HepG2 (cell line): ENCODE data around the gene BSG. TPM values are rescaled to one million over a fixed set of nuclear protein-coding genes. Genes with fewer than 3 reads are reported as not detected.

Experiments
- CERS6 ChIP-seq: sonication (generic); formaldehyde crosslinking; IDR thresholded peaks from 2 replicates; pipeline ENCODE4 v1.5.0; 2020; ENCODE audit warnings: missing genetic modification reagents
- DBP ChIP-seq: sonication (generic); formaldehyde crosslinking; IDR thresholded peaks from 2 replicates; pipeline ENCODE4 v1.4.0; 2020; ENCODE audit warnings: missing genetic modification reagents; ENCODE audit errors: not compliant biosample characterization
- E2F5 ChIP-seq: sonication (generic); formaldehyde crosslinking; conservative IDR thresholded peaks from 2 replicates; pipeline ENCODE4 v1.4.0; 2020; ENCODE audit warnings: missing genetic modification reagents
- ERF ChIP-seq: IDR thresholded peaks from 2 replicates; pipeline ENCODE4 v1.6.1; 2018; ENCODE audit warnings: missing biosample characterization, missing genetic modification reagents
- GATA4 ChIP-seq: sonication (generic); IDR thresholded peaks from 2 replicates; pipeline ENCODE4 v1.6.1; 2016; ENCODE audit warnings: antibody characterized with exemption, low read depth, borderline replicate concordance
- HIVEP1 ChIP-seq: sonication (generic); formaldehyde crosslinking; IDR thresholded peaks from 2 replicates; pipeline ENCODE4 v1.4.0; 2020; ENCODE audit warnings: mild to moderate bottlenecking, missing genetic modification reagents
- KDM6A ChIP-seq: IDR thresholded peaks from 2 replicates; pipeline ENCODE4 v1.6.1; 2016; ENCODE audit warnings: low read depth
- NPAS2 ChIP-seq: sonication (generic); formaldehyde crosslinking; IDR thresholded peaks from 2 replicates; pipeline ENCODE4 v1.8.0; 2022; ENCODE audit warnings: mild to moderate bottlenecking, missing genetic modification reagents, borderline replicate concordance
- PBX3 ChIP-seq: sonication (generic); formaldehyde crosslinking; IDR thresholded peaks from 2 replicates; pipeline ENCODE4 v1.8.1; 2023; ENCODE audit warnings: missing genetic modification reagents, inconsistent platforms, borderline replicate concordance
- SIN3B ChIP-seq: fragments of 150-350 bp; IDR thresholded peaks from 2 replicates; pipeline ENCODE4 v1.6.1; 2014; ENCODE audit warnings: low read length
- SP140L ChIP-seq: sonication (generic); formaldehyde crosslinking; IDR thresholded peaks from 2 replicates; pipeline ENCODE4 v1.4.0; 2020; ENCODE audit warnings: missing genetic modification reagents, borderline replicate concordance
- YY1 ChIP-seq: IDR thresholded peaks from 2 replicates; pipeline ENCODE4 v1.6.1; 2011; ENCODE audit warnings: low read length, low read depth, moderate library complexity, mild to moderate bottlenecking; ENCODE audit not compliant: insufficient read depth, insufficient replicate concordance
- ZBTB10 ChIP-seq: sonication (generic); formaldehyde crosslinking; IDR thresholded peaks from 2 replicates; pipeline ENCODE4 v1.4.0; 2020; ENCODE audit warnings: missing genetic modification reagents, borderline replicate concordance
- ZBTB33 ChIP-seq: sonication (generic); formaldehyde crosslinking; IDR thresholded peaks from 2 replicates; pipeline ENCODE4 v1.4.0; 2020; ENCODE audit warnings: missing genetic modification reagents
- ZBTB34 ChIP-seq: sonication (generic); formaldehyde crosslinking; IDR thresholded peaks from 2 replicates; pipeline ENCODE4 v1.8.0; 2022; ENCODE audit warnings: mild to moderate bottlenecking, missing genetic modification reagents
- ZNF510 ChIP-seq: sonication (generic); formaldehyde crosslinking; IDR thresholded peaks from 2 replicates; pipeline ENCODE4 v1.4.0; 2020; ENCODE audit warnings: low read depth, mild to moderate bottlenecking, missing genetic modification reagents
- ZNF552 ChIP-seq: sonication (generic); formaldehyde crosslinking; IDR thresholded peaks from 2 replicates; pipeline ENCODE4 v1.9.0; 2022; ENCODE audit warnings: missing genetic modification reagents, mild to moderate bottlenecking, borderline replicate concordance
- ZNF557 ChIP-seq: sonication (generic); formaldehyde crosslinking; IDR thresholded peaks from 2 replicates; pipeline ENCODE4 v1.4.0; 2020; ENCODE audit warnings: missing genetic modification reagents
- polyA plus RNA-seq, 8 experiments: library from polyadenylated mRNA; depleted of rRNA in 3 of 8; stranded (reverse) in 7 of 8; unstranded in 1 of 8; fragments of >200 nt; fragmentation: Illumina TruSeq in 4 of 8; extraction: Trizol in 4 of 8; gene quantifications; 2 replicates each; pipeline versions ENCODE4 v1.2.1 to v1.2.3, GENCODE V29; 2011 to 2016; ENCODE audit warnings: low read depth in 4 of 8, missing spikeins in 1 of 8, mixed read lengths in 1 of 8; ENCODE audit not compliant: insufficient read depth in 1 of 8
- total RNA-seq, 5 experiments: library from RNA; depleted of rRNA; stranded (reverse); fragments of >200 nt; fragmentation: Illumina TruSeq; extraction: Trizol; gene quantifications; 2 replicates each; pipeline ENCODE4 v1.2.3, GENCODE V29; 2016; ENCODE audit warnings: low read depth in 1 of 5

Gene BSG
- total and polyA plus RNA-seq, 2 of the 13 experiments (the other 11 are each of a cell fraction or from before 2014, with no cell fraction given): 309 to 754 TPM

GRCh38 chr19:572140-572742 lies at the start of gene BSG (continued):
- TF ChIP-seq ZBTB34 (CRISPR knock-in tag) (no peak), HIVEP1 (CRISPR knock-in tag) (no peak), ZNF510 (CRISPR knock-in tag) (no peak; the same call in 1 of the 2 replicates), GATA4 (no peak), CERS6 (CRISPR knock-in tag) (no peak), SP140L (no peak), ZNF557 (no peak), NPAS2 (CRISPR knock-in tag) (no peak), KDM6A (no peak), PBX3 (CRISPR knock-in tag) (no peak), DBP (no peak), ZNF552 (CRISPR knock-in tag) (no peak), SIN3B (no peak; the same call in 1 of the 2 replicates), ERF (no peak), E2F5 (peak; percentile 22; the same call in 1 of the 2 replicates), ZBTB10 (CRISPR knock-in tag) (no peak), ZBTB33 (no peak), YY1 (peak; percentile 87)
